HEK293T (cell line): ENCODE results near the gene RIMS1.

Experiments
- CTCF ChIA-PET: fragments of 350-600 bp; formaldehyde crosslinking; extraction: SDS; loops from one replicate; lab custom pipeline; 2021; ENCODE audit warnings: antibody characterized with exemption, inconsistent platforms; lab: Yijun Ruan, JAX
- POLR2A ChIA-PET: fragments of 350-600 bp; formaldehyde crosslinking; extraction: SDS; loops from one replicate; lab custom pipeline; 2020; ENCODE audit warnings: antibody characterized with exemption, inconsistent platforms; lab: Yijun Ruan, JAX
- DNase-seq: peaks from one replicate; pipeline ENCODE4 v3.0.0; 2012; ENCODE audit warnings: mixed read lengths; ENCODE audit errors: extremely low spot score
- ARNT ChIP-seq: fragments of 450-650 bp; IDR thresholded peaks from 2 replicates; pipeline ENCODE4 v1.6.1; 2017; ENCODE audit warnings: mild to moderate bottlenecking
- BHLHE40 ChIP-seq: fragments of 450-650 bp; IDR thresholded peaks from 2 replicates; pipeline ENCODE4 v1.6.1; 2016; ENCODE audit warnings: mild to moderate bottlenecking, moderate library complexity, borderline replicate concordance
- CTBP1 ChIP-seq: fragments of 450-650 bp; IDR thresholded peaks from 2 replicates; pipeline ENCODE4 v1.6.1; 2016; ENCODE audit warnings: borderline replicate concordance
- ELF4 ChIP-seq: fragments of 450-650 bp; IDR thresholded peaks from 2 replicates; pipeline ENCODE4 v1.6.1; 2017; ENCODE audit warnings: antibody characterized with exemption
- FOXA1 ChIP-seq: fragments of 450-650 bp; IDR thresholded peaks from 2 replicates; pipeline ENCODE4 v1.6.1; 2016; ENCODE audit warnings: mild to moderate bottlenecking
- FOXK2 ChIP-seq: fragments of 450-650 bp; IDR thresholded peaks from 2 replicates; pipeline ENCODE4 v1.6.1; 2016; ENCODE audit warnings: mild to moderate bottlenecking
- FOXM1 ChIP-seq: fragments of 450-650 bp; IDR thresholded peaks from 2 replicates; pipeline ENCODE4 v1.6.1; 2017; ENCODE audit warnings: mild to moderate bottlenecking, borderline replicate concordance
- HDGF ChIP-seq: fragments of 450-650 bp; IDR thresholded peaks from 2 replicates; pipeline ENCODE4 v1.6.1; 2017; ENCODE audit warnings: antibody characterized with exemption, borderline replicate concordance
- L3MBTL2 ChIP-seq: fragments of 450-650 bp; conservative IDR thresholded peaks from 2 replicates; pipeline ENCODE4 v1.6.1; 2016; ENCODE audit warnings: mild to moderate bottlenecking
- LEF1 ChIP-seq: fragments of 450-650 bp; IDR thresholded peaks from 2 replicates; pipeline ENCODE4 v1.6.1; 2017; ENCODE audit warnings: mild to moderate bottlenecking, borderline replicate concordance
- NFRKB ChIP-seq: fragments of 450-650 bp; IDR thresholded peaks from 2 replicates; pipeline ENCODE4 v1.6.1; 2016; ENCODE audit warnings: mild to moderate bottlenecking, moderate library complexity
- PKNOX1 ChIP-seq: fragments of 450-650 bp; IDR thresholded peaks from 2 replicates; pipeline ENCODE4 v1.6.1; 2016
- SP1 ChIP-seq: fragments of 450-650 bp; IDR thresholded peaks from 2 replicates; pipeline ENCODE4 v1.6.1; 2017
- SUZ12 ChIP-seq: fragments of 450-650 bp; IDR thresholded peaks from 2 replicates; pipeline ENCODE4 v1.6.1; 2016; ENCODE audit warnings: mild to moderate bottlenecking
- TARDBP ChIP-seq: fragments of 450-650 bp; IDR thresholded peaks from 2 replicates; pipeline ENCODE4 v1.6.1; 2016
- ZNF384 ChIP-seq: fragments of 450-650 bp; IDR thresholded peaks from 2 replicates; pipeline ENCODE4 v1.6.1; 2016

Gene RIMS1

DNA sequence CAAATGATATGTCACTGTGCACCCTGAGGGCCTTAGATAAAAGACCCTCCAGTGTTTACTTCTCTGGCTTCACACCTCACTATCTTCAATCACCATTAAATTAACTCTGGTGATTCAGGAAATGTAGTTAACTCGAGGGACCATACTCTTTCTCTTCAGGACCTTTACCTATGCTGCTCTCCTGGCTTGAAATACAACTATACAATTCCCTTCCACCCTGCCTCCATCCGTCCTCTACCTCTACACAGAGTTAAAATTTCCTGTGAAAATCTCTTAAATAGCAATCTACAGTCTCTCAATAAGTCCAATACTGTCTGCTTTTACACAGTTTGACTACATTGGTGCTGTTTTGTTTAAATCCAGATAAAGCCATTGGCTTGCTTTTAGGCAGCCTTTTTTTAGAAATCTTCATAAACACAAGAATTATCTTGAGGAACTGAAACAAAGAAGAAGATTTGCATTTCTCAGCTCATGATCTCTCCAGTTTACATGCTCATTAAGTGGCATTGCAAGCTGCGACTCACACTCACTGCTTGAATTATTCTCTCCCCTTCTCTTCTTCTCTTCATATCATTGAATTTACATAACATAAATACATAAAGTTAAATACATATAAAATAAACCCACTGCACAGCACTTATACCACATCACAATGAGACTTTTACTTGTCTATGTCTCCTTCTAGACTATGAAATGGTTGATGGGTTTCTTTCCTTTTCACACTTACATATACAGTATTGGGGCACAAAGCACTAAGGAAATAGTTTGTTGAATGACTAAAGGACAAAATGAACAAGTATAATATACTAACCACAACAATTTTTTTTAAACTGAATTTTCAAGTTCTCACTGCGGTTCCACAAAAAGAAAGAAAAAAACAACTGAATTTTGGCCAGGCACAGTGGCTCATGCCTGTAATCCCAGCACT, 496.5 kb downstream of the RIMS1 start:
- CTCF ChIA-PET, result no interaction called here
- TF ChIP-seq FOXA1 (no peak), FOXK2 (no peak), NFRKB (no peak), FOXM1 (no peak), ELF4 (no peak), L3MBTL2 (no peak), CTBP1 (no peak), PKNOX1 (no peak), TARDBP (no peak), ARNT (no peak)
- no peak for DNase-seq
- POLR2A ChIA-PET, result no interaction called here

GRCh38 chr6:72386324-72386723, 500.0 kb downstream of the RIMS1 start:
- no peak for TF ChIP-seq BHLHE40
- TF ChIP-seq LEF1, result no peak
- TF ChIP-seq FOXK2, result no peak
- no peak for TF ChIP-seq ELF4
- TF ChIP-seq HDGF, result no peak
- TF ChIP-seq TARDBP, result no peak
- TF ChIP-seq CTBP1, result no peak
- no peak for TF ChIP-seq PKNOX1
- TF ChIP-seq ZNF384, result no peak
- TF ChIP-seq FOXA1, result no peak
- TF ChIP-seq FOXM1, result no peak
- no peak for TF ChIP-seq SUZ12
- TF ChIP-seq SP1, result no peak
- TF ChIP-seq NFRKB, result no peak
- TF ChIP-seq ARNT, result no peak
- no peak for TF ChIP-seq L3MBTL2
- no peak for DNase-seq
- CTCF ChIA-PET, result no interaction called here
- POLR2A ChIA-PET, result no interaction called here

- ChIA-PET POLR2A (no interaction called here), CTCF (no interaction called here)
- TF ChIP-seq SUZ12, result no peak
- TF ChIP-seq TARDBP, result no peak
- no peak for TF ChIP-seq ELF4
- no peak for TF ChIP-seq FOXA1
- TF ChIP-seq CTBP1, result no peak
- TF ChIP-seq FOXK2, result no peak
- TF ChIP-seq ARNT, result no peak
- TF ChIP-seq PKNOX1, result no peak
- TF ChIP-seq SP1, result no peak
- TF ChIP-seq BHLHE40, result no peak
- no peak for TF ChIP-seq NFRKB
- TF ChIP-seq L3MBTL2, result no peak
- no peak for TF ChIP-seq LEF1
- TF ChIP-seq HDGF, result no peak
- no peak for TF ChIP-seq ZNF384
- no peak for TF ChIP-seq FOXM1
- no peak for DNase-seq
These were observed 503.3 kb downstream of the RIMS1 start for GRCh38 chr6:72389698-72390097.

GRCh38 chr6:72390548-72390947, 504.2 kb downstream of the RIMS1 start:
- no peak for DNase-seq
- ChIA-PET CTCF (no interaction called here), POLR2A (no interaction called here)
- TF ChIP-seq FOXM1, result no peak
- no peak for TF ChIP-seq BHLHE40
- no peak for TF ChIP-seq HDGF
- TF ChIP-seq L3MBTL2, result no peak
- no peak for TF ChIP-seq ZNF384
- no peak for TF ChIP-seq FOXK2
- TF ChIP-seq PKNOX1, result no peak
- no peak for TF ChIP-seq NFRKB

- POLR2A ChIA-PET, result no interaction called here
- TF ChIP-seq SUZ12 (no peak), SP1 (no peak), BHLHE40 (no peak), FOXM1 (no peak), L3MBTL2 (no peak), ELF4 (no peak), ZNF384 (no peak), CTBP1 (no peak), TARDBP (no peak), ARNT (no peak), PKNOX1 (no peak), FOXK2 (no peak), HDGF (no peak), FOXA1 (no peak), LEF1 (no peak), NFRKB (no peak)
- no peak for DNase-seq
- CTCF ChIA-PET, result interaction anchor here (0.6 to 0.8 kb wide), 2 partner anchors 8 to 21 kb away, joined by 3 to 6 read pairs; no protein-coding TSS in a partner anchor
These were observed 515.5 kb downstream of the RIMS1 start for GRCh38 chr6:72401865-72402264.
